GM19025 (cell line): ENCODE data around the gene PLEKHA6.

ENCODE experiments used
- ATAC-seq: cut with Tn5 transposase; IDR thresholded peaks from one replicate; pipeline ENCODE4 v1.9.1; 2021; ENCODE audit warnings: mild to moderate bottlenecking, low read depth, moderate library complexity; ENCODE audit not compliant: unreplicated experiment

The PLEKHA6 gene

DNA sequence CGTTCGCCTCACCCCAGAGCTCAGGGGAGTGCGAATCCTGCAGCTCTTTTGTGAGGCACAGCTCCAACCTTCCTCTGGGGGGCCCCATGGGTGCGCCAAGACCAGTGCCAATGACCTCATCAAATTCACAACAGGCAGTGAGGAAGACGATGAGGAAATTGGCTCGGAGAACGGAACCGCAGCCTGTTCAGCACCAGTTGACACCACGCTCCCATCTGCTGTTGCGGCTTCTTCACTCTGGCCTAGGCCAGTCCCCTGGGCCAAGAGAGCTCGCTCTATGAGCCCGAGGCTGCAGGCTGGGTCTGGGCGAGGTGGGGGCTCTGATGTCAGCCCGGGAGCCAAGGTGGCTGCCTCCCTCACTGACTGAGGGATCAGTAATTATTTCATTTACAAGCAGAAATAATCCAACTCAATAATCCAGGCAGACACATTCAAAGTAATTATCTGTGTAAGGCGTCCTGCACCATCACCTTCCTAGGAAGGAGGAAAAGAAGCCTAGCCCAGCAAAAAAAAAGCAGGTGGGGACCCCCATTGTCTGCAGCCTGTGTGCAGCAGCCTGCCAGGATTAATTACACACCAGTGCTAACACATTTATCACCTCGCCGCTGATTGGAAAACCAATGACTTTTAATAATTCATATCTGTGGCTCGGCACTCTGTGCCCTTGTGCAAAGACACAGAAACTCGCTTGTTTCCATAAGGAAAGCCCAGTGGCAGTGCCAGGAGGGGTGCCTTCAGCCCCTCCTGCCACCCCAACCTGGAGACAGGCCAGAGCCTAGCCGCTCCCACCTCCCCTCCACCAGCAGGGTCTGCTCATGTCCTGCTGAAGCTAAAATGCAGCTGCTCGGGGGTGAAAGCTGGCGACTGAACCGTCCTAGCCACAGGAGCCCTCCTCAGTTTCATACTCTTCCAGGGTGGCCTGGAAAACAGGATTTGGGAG lies 1.9 kb downstream of the PLEKHA6 start:
- no peak for ATAC-seq

DNA sequence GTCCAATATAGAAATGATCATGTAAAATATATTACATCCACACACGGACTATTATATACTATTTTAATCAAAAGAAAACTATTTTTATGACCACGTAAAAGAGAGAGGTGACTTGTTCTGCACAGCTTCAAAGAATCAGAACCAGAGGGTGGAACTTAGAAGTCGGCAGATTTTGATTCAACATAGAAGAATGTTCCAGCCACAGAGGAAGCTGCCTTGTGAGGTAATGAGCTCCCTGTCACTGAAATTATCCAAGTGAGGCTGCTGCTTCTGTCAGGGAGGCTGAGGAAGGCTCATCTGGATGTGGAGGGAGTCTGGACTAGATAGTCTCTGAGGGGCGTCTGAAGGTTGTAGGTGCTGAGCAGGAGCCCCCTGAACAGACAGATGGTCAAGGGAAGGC lies 2.7 kb downstream of the PLEKHA6 start:
- ATAC-seq: no peak

DNA sequence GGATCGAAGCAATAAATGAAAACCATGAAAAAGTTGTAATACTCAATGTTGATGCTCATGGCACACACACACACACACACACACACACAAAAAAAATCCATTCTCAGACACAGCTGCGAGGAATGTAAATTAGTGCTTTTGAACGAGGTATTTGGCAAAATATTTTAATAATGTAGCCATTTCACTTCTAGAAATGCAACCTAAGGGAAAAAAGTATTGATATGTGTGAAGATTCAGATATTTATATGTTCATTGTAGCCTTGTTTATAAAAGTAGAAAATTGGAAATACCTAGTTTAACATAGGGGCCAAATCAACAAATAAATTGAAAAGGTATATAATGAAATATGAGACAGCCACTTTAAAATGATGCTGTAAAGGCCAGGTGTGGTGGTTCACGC lies 3.8 kb downstream of the PLEKHA6 start:
- no peak for ATAC-seq

DNA sequence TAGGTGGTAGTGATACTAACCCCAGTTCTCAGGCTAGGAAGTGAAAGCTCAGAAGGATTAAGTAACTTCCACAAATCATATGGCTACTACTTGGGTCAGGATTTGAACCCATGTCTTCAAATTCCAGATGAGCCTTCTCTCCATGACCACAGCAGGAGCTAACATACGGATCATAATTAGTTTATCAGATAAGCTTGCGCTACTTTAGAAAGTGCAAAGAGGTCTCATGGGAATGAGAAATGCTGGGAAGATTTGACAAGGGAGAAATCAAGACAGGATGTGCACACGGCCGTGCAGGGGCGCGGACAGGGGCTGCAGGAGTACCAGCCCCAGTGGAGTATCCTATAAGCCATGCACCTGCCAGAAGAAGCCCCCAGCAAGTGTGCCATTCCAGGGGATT lies 5.2 kb downstream of the PLEKHA6 start:
- no peak for ATAC-seq

DNA sequence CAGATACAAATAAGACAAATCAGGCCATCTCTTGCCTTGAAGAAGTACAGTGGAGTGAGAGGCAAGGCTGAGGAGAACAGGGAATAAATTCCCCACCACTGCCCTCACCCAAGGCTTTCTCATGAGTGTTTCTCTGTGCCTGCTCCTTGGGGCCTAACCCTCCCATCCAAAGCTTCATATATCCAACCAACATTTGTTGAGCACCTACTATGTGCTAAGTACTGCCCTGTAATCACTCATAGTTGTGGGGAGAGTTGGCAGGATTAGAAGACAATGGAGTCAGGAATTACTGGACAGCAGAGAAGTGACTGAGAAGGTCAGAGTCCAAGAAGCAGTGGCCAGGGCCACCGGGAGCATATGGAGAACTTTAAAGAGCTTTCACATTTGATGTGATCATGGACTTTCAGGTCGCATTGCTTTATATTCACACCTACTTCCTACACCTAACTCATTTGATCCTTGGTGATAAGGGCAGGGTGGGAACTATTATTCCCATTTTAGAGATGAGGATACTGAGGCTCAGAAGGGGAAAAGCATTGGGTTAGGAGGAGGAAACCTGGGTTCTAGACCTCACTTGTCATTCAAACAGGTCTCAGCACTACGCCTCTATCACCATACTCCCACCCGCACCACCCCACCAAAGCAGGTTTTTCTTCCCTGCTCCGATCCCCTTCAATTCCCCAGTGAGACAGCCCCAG lies 6.4 kb downstream of the PLEKHA6 start:
- ATAC-seq: no peak

DNA sequence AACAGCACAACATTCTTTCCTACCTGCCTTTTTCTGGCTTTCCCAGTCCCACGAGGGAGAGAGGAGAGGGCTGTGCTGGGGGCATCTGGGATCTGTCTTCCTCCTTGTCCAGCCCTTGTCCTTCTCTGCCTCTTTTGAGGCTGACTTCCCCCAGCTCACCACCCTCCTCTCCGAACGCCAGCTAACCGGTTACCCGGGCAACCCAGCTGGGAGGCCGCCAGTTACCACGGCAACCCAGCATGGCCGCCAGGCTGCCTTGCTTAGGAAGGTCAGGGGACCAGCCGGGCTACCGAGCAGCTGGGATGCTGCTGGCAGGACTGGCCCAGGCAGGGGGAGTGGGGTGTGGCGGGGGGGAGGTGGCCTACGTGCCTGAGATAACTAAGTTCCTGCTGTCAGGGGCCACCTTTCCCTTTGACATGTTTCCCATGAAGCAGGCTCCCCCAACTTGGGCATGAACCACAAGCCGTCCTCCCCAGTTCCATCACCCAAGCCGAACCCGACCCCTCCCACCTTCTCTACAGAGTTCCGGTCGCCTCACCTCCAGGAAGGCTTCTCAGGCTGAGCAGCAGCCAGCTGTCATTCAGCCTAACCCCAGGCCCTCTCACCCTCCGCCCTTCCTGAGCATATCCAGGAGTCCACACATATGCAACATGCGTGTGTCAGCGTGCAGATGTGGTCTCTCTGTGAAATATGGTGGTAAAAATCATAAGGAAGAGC lies 8.7 kb downstream of the PLEKHA6 start:
- ATAC-seq: no peak

DNA sequence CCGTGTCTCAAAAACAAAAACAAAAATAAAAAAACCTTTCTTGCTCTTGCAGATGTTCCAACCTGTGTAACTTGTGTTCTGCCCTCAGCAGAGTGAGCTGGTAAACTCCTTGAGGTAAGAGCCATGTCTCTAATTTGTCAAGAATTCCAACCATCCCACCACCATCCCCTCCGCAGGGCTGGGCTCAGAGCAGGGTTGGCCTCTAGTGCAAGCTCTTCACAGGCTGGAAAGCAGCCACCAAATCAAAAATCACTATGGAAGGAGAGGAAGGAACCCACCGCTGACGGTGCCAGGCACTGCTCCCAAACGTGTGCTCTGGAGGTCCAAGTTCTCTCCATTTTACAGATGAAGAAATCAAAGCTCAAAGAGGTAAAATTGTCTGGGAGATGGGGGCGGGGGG lies 9.4 kb downstream of the PLEKHA6 start:
- ATAC-seq: no peak

DNA sequence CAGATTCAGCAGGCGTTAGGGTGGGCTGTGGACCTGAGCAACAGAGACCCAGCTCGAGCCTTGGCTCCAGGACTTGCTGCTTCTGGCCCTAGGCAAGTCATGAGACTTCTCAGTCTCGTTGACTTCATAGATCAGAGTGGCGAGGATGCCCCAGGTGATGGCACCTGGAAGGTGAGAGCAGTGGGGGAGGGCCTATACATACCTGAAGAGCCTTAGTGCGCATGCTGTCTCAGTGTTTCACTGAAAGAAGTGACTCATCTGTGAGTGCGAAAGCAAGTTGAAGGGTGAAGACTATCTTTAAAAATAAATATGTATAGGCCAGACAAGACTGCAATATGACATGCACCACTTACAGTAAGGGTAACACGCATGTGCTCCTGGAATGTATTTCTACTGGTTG lies 10.1 kb downstream of the PLEKHA6 start:
- ATAC-seq: no peak

DNA sequence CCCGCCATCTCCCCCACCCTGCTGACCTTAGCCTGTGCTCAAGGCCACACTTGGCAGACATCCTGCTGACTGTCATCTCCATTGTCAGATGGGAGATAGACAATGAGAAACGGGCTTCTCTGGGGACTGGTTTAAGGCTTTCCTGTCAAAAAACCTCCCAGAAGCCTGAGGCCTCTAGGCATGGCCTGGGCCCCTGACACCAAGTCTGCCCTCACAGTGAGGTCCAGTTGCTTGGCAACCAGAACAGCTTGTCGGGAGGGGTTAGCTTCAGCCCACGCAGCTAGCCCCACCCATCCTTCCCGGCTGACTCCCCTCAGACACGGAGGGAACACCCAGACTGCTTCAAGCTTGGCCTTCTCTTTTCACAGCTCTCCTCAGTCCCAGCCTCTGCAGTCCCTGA lies 11.0 kb downstream of the PLEKHA6 start:
- no peak for ATAC-seq

DNA sequence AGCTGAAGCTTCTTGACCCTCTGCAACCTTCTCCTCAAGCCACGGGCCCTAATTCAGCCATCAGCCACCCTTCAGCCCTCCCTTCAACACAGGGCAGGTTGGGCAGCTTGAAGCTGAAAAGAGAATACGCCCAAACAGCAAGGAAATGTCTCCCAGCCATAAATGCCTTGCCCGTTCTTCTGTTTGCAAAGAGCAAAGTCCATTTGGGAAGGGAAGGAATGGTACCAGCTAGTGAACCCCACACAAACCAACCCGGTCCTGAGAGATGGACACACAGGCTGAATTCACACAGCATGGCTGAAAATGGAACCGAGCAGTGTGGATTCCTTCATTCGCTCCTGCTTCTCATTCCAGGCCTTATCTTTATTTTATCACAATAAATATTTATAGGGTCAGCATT lies 11.5 kb downstream of the PLEKHA6 start:
- no peak for ATAC-seq

DNA sequence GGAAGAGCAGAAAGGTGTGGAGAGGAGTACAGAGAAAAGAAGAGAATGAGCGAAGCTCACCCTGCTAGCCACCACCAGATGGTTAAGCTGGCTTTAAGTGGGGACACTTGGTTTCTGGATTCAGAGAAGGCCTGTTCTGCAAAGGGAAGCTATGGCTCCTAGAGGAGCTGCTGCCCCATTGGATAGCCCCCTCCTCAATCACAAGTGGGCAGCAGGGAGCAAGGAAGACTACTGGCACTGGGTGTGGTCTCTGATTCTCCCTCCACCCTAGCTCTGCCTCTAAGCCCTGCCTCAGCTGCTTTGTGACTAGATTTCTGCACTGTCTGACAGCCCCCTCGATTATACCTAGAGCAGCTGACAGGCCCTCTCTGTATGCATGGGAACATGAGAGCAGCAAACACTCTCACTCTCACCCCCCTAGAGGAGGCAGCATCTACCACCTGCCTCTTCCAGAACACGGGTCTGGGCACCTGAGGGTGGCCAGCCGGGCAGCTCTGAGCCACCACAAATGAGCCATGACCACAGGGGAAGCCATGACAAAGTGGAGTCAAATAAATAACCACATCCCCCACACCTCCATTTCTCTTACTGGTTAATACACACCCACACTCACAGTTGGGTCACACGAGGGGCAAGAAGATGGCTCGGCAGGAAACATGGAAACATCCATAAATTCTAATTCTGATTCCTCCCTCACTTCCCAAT lies 13.6 kb downstream of the PLEKHA6 start:
- ATAC-seq: no peak

DNA sequence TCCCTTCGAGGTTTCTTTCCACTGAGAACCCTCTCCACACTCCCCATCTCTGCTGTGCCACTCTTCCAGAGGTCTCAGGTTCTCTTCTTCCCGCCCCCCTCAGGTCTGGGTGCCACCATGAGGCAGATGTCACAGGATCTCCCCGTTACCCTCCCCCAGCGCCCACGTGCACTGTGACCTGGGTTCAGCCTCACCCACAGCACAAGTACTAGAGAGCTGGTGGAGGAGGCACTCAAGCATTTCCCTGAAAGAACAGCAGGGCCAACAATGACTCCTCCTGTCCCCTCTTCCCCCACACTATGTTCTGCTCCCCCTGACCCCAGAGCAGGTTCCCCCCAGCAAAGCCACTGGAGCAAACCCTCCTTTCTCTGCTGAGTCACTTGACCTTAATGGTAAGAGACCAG lies 14.3 kb downstream of the PLEKHA6 start:
- no peak for ATAC-seq

DNA sequence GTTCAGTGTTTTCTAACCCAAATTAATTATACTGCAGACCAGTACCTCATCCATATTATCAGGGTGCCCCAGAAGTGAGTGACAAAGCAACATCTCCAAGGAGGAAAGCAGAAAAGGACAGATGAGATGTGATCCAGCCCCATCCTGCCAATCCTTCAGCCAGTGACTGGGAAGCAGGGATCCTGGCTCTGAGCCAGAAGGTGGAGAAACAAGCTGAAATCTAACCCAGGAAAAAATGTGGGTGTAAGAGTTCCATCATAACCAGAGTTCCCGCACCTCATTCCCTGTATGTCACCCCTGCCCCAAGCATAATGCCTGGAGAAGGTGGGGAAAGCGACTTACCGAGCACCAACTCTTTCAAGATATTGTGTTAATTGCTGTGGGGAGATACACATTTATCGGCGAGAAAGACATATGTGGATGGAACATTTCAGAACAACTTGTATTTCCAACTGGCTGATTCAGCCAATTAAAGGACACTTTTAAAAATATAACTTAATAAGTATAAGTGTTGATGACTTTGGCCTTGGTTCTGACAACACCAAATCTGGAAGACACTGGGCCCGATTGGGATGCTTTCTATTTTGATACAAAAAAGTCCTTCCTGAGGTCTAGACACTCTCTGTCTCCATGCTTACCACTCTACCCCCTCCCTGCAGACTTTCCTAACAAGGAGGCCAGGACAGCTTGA lies 14.9 kb downstream of the PLEKHA6 start:
- ATAC-seq: no peak

DNA sequence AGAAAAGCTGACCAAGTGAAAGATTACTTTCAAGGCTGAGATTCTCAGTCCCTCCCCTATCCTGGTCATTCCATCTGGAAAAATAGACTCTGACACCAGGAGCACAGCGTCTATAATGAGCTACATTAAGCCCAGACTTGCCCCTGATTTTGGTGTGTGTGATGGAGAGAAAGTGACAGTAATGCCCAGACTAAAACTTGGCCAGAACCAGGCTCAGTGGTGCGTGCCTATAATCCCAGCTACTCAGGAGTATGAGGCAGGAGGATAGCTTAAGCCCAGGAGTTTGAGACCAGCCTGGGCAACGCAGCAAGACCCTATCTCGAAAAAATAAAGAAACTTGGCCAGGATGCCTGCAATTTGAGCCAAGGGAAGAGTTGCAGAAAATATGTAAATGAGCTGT lies 15.9 kb downstream of the PLEKHA6 start:
- ATAC-seq: no peak

DNA sequence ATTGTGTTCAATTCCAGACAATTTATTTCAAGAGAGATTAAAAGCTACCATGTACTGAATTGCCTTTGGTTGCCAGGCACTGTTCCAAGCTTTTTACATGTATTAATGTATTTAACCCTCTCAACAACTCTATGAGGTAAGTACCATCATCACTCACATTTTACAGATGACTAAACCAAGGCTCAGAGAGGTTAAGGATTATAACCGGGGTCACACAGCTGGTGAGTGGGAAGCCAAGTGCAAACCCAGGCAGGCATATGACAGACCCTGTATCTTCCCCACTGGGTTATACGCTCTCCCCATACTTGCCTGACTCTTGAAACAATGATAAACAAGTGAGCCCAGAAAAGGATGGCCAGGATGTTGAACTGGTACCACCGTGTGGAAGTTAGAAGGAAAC lies 16.5 kb downstream of the PLEKHA6 start:
- no peak for ATAC-seq

DNA sequence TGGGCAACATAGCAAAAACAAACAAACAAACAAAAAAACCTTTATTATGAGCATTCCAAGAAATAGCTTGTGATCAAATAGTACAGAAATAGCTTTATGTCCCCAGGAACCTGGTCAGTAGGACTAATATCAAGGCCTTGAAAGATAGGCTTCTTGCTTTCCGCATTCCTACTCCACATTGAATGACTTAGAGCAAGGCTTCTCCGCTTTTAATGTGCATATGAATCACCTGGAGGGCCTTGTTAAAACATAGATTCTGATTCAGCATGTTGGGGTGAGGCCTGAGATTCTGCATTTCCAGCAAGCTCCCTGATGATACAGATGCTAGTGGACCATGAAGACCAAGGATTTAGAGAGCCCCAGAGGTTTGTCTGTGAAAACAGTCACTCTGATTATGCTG lies 17.4 kb downstream of the PLEKHA6 start:
- ATAC-seq: no peak

DNA sequence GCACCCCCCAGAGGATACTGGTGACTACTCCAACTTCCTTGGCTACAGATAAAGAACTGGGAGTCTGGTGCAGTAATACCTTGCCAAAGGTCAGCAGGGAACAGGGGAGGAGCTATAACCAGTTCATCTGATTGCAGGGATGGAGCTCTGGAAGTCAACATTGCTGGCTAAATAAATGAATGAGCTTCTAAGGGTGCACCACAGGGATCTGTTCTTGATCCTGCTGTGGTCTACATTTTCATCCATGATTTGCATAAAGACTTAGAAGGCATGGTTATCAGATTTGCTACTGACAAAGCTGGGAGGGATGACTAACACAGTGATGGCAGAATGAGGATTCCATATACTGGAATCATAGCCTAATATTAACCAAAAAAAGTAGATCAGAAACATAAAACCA lies 18.3 kb downstream of the PLEKHA6 start:
- ATAC-seq: no peak

DNA sequence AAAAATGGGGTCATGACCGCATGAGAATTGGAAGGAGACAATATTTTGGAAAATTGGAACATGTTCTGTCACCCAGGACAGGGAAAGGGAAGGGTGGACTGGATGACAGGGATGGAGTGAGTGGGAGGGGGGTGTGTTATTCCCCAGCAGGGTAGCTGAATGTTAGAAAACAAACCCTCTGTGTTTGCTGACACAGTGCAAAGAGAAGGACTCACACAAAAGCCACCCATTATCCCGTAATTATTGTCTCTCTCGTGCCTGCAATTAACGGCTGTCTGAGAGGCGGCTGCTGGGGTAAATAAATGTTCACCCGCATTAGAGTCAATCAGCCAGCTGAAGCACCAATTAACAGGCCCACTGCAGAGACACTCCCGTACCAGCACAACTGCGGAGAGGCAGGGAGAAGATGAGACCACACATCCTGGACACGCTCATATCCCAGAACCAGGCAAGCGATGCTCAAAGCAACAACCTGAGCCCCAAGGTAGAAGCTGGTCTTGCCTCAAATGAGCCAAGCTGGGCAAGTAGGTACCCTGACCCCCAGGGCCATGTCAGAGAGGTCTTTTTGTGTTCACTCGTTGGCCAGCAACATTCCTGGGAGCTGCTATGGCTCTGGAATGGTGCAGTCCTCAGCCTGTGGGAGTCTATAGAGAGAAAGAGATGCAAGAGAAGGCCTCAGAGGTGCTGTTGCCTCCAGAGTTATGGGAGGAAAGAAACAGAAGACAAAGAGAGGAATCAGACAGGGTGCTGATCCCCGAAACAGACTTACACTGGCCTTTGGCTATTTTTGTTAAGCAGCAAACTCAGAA lies 19.4 kb downstream of the PLEKHA6 start:
- no peak for ATAC-seq

DNA sequence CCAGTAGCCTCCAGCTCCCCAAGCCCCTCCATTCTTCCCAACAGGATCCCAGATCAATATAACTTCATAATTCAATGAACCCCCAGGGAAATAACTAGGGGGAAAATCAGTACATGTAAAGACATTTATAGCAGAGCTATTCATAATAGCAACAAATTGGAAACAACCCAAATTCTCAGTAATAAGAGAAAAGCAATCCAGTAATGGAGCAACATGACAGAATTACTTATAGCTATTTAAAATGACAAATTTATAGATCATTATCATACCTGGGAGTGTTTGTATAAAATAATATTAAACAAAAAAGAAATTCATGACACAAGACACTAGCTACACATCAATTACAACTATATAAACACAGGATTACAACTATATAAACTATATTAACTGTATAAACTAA lies 20.2 kb downstream of the PLEKHA6 start:
- no peak for ATAC-seq
